Measurements from ENCODE around the gene STK17A. TPM values are rescaled to one million over a fixed set of nuclear protein-coding genes. Genes with fewer than 3 reads are reported as not detected.

The STK17A gene
- total RNA-seq, 3 donors from 2014 or later, result 17.9 to 30.0 (median 19.5) TPM

DNA sequence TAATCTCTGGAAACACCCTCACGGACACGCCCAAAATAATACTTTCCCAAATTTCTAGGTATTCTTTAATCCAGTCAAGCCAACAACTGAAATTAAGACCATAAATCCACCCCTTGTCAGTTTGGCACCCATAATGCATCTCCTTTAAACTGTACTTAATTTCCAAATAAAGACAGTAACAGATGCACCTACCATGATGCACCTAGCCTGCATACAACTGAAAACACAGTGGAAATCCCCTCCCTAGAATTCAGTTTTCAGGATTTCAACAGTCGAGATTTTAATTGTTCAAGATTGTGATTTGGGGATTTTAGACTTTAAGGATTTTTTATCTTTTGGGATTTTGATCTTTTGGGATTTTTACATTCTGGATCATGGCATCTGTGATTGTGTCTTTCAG lies 17.1 kb downstream of the STK17A start:
- Histone ChIP-seq H3K4me1 (ENCODE audit: low read depth) (no peaks in the 10 kb centered on the region), H3K9me3 (no peaks in the 10 kb centered on the region), H3K36me3 (ENCODE audit: low read depth) (no peaks in the 10 kb centered on the region), H3K4me3 (no peak overlapping the region)
- ATAC-seq, result no peak
- TF ChIP-seq, protein P1, sequence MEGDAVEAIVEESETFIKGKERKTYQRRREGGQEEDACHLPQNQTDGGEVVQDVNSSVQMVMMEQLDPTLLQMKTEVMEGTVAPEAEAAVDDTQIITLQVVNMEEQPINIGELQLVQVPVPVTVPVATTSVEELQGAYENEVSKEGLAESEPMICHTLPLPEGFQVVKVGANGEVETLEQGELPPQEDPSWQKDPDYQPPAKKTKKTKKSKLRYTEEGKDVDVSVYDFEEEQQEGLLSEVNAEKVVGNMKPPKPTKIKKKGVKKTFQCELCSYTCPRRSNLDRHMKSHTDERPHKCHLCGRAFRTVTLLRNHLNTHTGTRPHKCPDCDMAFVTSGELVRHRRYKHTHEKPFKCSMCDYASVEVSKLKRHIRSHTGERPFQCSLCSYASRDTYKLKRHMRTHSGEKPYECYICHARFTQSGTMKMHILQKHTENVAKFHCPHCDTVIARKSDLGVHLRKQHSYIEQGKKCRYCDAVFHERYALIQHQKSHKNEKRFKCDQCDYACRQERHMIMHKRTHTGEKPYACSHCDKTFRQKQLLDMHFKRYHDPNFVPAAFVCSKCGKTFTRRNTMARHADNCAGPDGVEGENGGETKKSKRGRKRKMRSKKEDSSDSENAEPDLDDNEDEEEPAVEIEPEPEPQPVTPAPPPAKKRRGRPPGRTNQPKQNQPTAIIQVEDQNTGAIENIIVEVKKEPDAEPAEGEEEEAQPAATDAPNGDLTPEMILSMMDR (IDR thresholded peaks at IDR 0.05), result no peak
- intact Hi-C loops (cut with DNase I, micrococcal nuclease), result no loop called here
- no peak for DNase-seq

DNA sequence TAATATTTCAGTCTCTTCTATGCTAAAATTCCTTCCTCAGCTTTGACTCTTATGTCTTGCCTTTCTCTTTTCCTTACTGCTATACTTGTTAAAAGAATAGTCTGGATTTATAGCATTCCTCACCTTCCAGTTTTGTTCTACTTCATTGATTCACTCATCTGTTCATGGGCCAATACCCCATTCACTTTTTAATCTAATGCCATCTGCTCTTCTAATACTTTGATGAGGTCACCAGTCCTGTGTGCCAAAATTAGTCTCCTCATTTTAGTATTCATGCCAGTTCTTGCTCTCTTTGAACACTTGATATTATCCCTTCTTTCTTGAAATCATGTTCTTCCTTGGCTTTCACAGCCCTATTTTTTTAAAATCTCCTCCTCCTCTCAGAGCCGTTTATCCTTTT lies 19.3 kb downstream of the STK17A start:
- no peak for ATAC-seq
- no peaks in the 10 kb centered on the region for H3K4me1 ChIP-seq (ENCODE audit: low read depth)
- no peak for DNase-seq
- no peaks in the 10 kb centered on the region for H3K9me3 ChIP-seq
- H3K4me3 ChIP-seq, result no peak overlapping the region
- no peaks in the 10 kb centered on the region for H3K36me3 ChIP-seq (ENCODE audit: low read depth)
- TF ChIP-seq, protein P1 (IDR thresholded peaks at IDR 0.05), result no peak
- intact Hi-C loops (cut with DNase I, micrococcal nuclease), result no loop called here

DNA sequence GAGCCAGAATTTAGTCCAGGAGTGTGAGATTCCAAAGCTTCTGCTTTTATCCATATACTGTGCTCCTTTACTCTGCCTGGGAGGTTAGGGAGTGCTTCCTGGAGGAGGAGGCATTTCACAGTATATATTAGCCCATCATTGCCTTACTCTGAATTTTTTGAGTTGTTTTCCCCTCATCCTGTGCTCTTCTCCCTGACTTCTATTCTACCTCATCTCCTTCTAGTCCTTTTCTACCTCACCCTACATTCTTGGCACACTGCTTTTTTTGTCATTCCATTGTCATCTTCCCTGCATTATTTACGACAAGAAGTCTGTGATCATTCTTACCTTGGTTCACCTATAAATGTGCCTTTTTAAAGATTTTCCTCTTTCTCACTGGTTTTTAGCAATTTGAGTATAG lies 21.3 kb downstream of the STK17A start:
- intact Hi-C loops (cut with DNase I, micrococcal nuclease), result no loop called here
- H3K4me1 ChIP-seq (ENCODE audit: low read depth), result no peaks in the 10 kb centered on the region
- ATAC-seq (no peak), DNase-seq (no peak)
- no peak overlapping the region for H3K4me3 ChIP-seq
- H3K36me3 ChIP-seq (ENCODE audit: low read depth), result no peaks in the 10 kb centered on the region
- no peaks in the 10 kb centered on the region for H3K9me3 ChIP-seq
- TF ChIP-seq, protein P1 (IDR thresholded peaks at IDR 0.05), result no peak

DNA sequence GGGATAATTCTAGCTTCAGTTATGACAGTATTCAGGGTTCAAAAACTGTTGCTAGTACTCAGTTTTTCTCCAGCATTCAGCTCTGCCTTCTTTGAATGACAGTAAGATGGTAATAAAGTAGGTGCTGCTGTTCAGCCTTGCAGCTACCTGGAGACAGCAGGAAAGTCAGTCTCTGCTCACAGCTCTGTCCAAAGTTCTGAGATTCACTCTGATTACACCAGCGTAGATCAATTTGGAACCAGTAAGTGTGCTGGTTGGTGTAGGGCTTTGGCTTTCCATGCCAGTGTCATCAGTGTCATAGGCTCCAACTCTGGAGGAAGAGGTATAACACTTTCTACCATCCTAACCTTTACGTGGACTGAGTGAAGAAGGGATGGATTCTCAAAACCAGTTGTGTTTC lies 26.2 kb downstream of the STK17A start:
- peaks cover 4% of the 10 kb centered on the region for H3K36me3 ChIP-seq (ENCODE audit: low read depth)
- ATAC-seq (no peak), DNase-seq (no peak)
- H3K4me3 ChIP-seq, result no peak overlapping the region
- TF ChIP-seq, protein P1 (IDR thresholded peaks at IDR 0.05), result no peak
- intact Hi-C loops (cut with DNase I, micrococcal nuclease), result no loop called here
- peaks cover 4% of the 10 kb centered on the region for H3K4me1 ChIP-seq (ENCODE audit: low read depth)
- H3K9me3 ChIP-seq, result no peaks in the 10 kb centered on the region

DNA sequence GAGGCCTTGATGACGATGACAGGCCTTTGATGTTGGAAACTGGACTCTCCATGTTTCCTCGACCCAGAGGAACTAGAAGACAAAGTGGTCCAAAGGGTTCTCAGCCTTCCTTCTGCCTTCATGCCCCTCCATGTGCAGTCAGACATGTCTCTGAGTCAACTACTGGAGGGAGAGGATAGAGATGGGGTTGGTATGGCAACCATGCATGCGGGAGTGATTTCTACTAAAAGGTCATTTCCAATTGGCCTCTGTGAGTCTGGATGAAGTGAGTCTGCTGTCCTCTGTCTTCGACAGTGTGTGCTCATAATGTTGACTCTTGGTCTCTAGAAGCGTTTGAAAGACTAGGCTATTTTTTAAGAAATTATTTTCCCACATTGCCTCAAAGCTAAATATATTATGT lies 29.2 kb downstream of the STK17A start:
- Histone ChIP-seq H3K4me3 (no peak overlapping the region), H3K4me1 (ENCODE audit: low read depth) (peaks cover 4% of the 10 kb centered on the region), H3K9me3 (no peaks in the 10 kb centered on the region), H3K36me3 (ENCODE audit: low read depth) (peaks cover 4% of the 10 kb centered on the region)
- ATAC-seq, result no peak
- no peak for DNase-seq
- TF ChIP-seq, protein P1 (IDR thresholded peaks at IDR 0.05), result no peak
- intact Hi-C loops (cut with DNase I, micrococcal nuclease), result no loop called here

All from mucosa of descending colon (tissue), 3 donors.